ENCODE measurements around the gene PAQR5. TPM values are rescaled to one million over a fixed set of nuclear protein-coding genes. Genes with fewer than 3 reads are reported as not detected.

Gene PAQR5
- total and polyA plus RNA-seq, 2 donors (not counting 3 experiments of a cell fraction or from before 2014, with no cell fraction given): 0.08 to 0.09 TPM

- Histone ChIP-seq H3K27me3 (ENCODE audit: control insufficient read depth in 2 of 2, insufficient read depth in 2 of 2, low read length in 2 of 2) (no peaks in the 10 kb centered on the region), H3K9me3 (replicated peaks; ENCODE audit: control insufficient read depth, insufficient read depth, low read length) (no peaks in the 10 kb centered on the region), H3K36me3 (ENCODE audit: control insufficient read depth in 2 of 2, extremely low read depth in 1 of 2, insufficient read depth in 2 of 2, low read length in 2 of 2) (no peaks in the 10 kb centered on the region), H3K27ac (ENCODE audit: insufficient read depth, low read depth, low read length) (no peak overlapping the region), H3K4me1 (ENCODE audit: control insufficient read depth, extremely low read depth, insufficient read depth, low read length) (no peaks in the 10 kb centered on the region), H2AFZ (ENCODE audit: low read depth, low read length) (no peak overlapping the region), H3K4me3 (replicated peaks in 1 of 3; ENCODE audit: insufficient read depth in 1 of 3, low read depth in 1 of 3, low read length in 3 of 3) (no peak overlapping the region), H3K9ac (replicated peaks; ENCODE audit: extremely low read depth, insufficient read depth, low read length) (no peak overlapping the region), H3K9me1 (replicated peaks; ENCODE audit: control insufficient read depth, extremely low read depth, insufficient read depth, low read length) (no peaks in the 10 kb centered on the region), H3K79me2 (ENCODE audit: control insufficient read depth, insufficient read depth, low read length) (no peaks in the 10 kb centered on the region), H3K4me2 (ENCODE audit: insufficient read depth, low read length) (no peak overlapping the region), H4K20me1 (replicated peaks; ENCODE audit: control insufficient read depth, extremely low read depth, insufficient read depth, low read length) (no peaks in the 10 kb centered on the region)
- DNase-seq (ENCODE audit: low read depth, low spot score) (no peak), FAIRE-seq (no peak)
- no peak for TF ChIP-seq JUN (IDR thresholded peaks at IDR 0.05; ENCODE audit: borderline replicate concordance, insufficient read depth, insufficient read length, low read depth)
- no peak for TF ChIP-seq POLR2AphosphoS5 (IDR thresholded peaks at IDR 0.05; ENCODE audit: insufficient read depth, low read depth, low read length)
- TF ChIP-seq, protein P1, sequence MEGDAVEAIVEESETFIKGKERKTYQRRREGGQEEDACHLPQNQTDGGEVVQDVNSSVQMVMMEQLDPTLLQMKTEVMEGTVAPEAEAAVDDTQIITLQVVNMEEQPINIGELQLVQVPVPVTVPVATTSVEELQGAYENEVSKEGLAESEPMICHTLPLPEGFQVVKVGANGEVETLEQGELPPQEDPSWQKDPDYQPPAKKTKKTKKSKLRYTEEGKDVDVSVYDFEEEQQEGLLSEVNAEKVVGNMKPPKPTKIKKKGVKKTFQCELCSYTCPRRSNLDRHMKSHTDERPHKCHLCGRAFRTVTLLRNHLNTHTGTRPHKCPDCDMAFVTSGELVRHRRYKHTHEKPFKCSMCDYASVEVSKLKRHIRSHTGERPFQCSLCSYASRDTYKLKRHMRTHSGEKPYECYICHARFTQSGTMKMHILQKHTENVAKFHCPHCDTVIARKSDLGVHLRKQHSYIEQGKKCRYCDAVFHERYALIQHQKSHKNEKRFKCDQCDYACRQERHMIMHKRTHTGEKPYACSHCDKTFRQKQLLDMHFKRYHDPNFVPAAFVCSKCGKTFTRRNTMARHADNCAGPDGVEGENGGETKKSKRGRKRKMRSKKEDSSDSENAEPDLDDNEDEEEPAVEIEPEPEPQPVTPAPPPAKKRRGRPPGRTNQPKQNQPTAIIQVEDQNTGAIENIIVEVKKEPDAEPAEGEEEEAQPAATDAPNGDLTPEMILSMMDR (IDR thresholded peaks at IDR 0.05; ENCODE audit: extremely low read depth in 1 of 2, insufficient read depth in 1 of 2, low read depth in 1 of 2, low read length in 2 of 2): no peak
- no peak for TF ChIP-seq MAX (IDR thresholded peaks at IDR 0.05; ENCODE audit: insufficient read depth, insufficient read length)
- no peak for TF ChIP-seq FOS (IDR thresholded peaks at IDR 0.05; ENCODE audit: borderline replicate concordance, insufficient read depth, low read length)
- no peak for TF ChIP-seq EZH2 (IDR thresholded peaks at IDR 0.05; ENCODE audit: borderline replicate concordance, low read depth, low read length, severe bottlenecking)
- TF ChIP-seq MYC (IDR thresholded peaks at IDR 0.05; ENCODE audit: low read depth, low read length): no peak
- TF ChIP-seq POLR2A (IDR thresholded peaks at IDR 0.05; ENCODE audit: low read depth, low read length): no peak
- TF ChIP-seq GATA2 (IDR thresholded peaks at IDR 0.05; ENCODE audit: insufficient read depth, insufficient read length, low read depth, low read length): no peak
- ChIA-PET POLR2A (no interaction called here), CTCF (interaction anchor here (1.1 to 2.8 kb wide), 4 partner anchors 8 to 240 kb away, joined by 3 to 7 read pairs (median 4); no protein-coding TSS in a partner anchor)
- dilution Hi-C loops (cut with MboI; ENCODE audit: extremely low pct_ligation_motif_present, low sequenced_read_pairs) (no loop called here), intact Hi-C loops (cut with micrococcal nuclease) (no loop called here)
- no TSS peak for BruUV-seq (replicated peaks)
Observed at GRCh38 chr15:69275074-69275670, 23.5 kb upstream of the PAQR5 start.

Data from endothelial cell of umbilical vein (primary cell).